HG02571 (cell line): ENCODE data around the gene ATP6V0E1.
"Not testable (repeated sequence)": the region's sequence is repeated elsewhere in the genome, so short reads cannot be mapped to it uniquely, and the experiment has no call there.

Experiments
- ATAC-seq: cut with Tn5 transposase; IDR thresholded peaks from one replicate; pipeline ENCODE4 v1.9.1; 2021; ENCODE audit warnings: mild to moderate bottlenecking, moderate library complexity; ENCODE audit not compliant: unreplicated experiment

Gene ATP6V0E1

GRCh38 chr5:173001229-173001841 is 17.8 kb downstream of the ATP6V0E1 start:
- no peak for ATAC-seq

- ATAC-seq = no peak
Observed at GRCh38 chr5:173003360-173003759, 19.8 kb downstream of the ATP6V0E1 start.

- ATAC-seq = no peak
Observed at GRCh38 chr5:173004013-173004412, 20.4 kb downstream of the ATP6V0E1 start.

- no peak for ATAC-seq
Observed at GRCh38 chr5:173004447-173004846, 20.9 kb downstream of the ATP6V0E1 start.

- ATAC-seq = no peak
Observed at GRCh38 chr5:173010021-173010420, 26.4 kb downstream of the ATP6V0E1 start.

- ATAC-seq = no peak
Observed at GRCh38 chr5:173010547-173011464, 27.2 kb downstream of the ATP6V0E1 start.

- ATAC-seq = no peak
Observed at GRCh38 chr5:173011566-173011965, 28.0 kb downstream of the ATP6V0E1 start.

GRCh38 chr5:173012882-173013281 is 29.3 kb downstream of the ATP6V0E1 start:
- no peak for ATAC-seq

GRCh38 chr5:173014671-173015070 is 31.1 kb downstream of the ATP6V0E1 start:
- no peak for ATAC-seq

- no peak for ATAC-seq
Observed at GRCh38 chr5:173015192-173015591, 31.6 kb downstream of the ATP6V0E1 start.

- ATAC-seq = no peak
Observed at GRCh38 chr5:173015598-173016455, 32.3 kb downstream of the ATP6V0E1 start.

- no peak for ATAC-seq
Observed at GRCh38 chr5:173016598-173017046, 33.1 kb downstream of the ATP6V0E1 start.

- not testable (repeated sequence) for ATAC-seq
Observed at GRCh38 chr5:173017087-173017486, 33.5 kb downstream of the ATP6V0E1 start.

- ATAC-seq = no peak
Observed at GRCh38 chr5:173018358-173018757, 34.8 kb downstream of the ATP6V0E1 start.

- ATAC-seq = no peak
Observed at GRCh38 chr5:173020154-173020581, 36.6 kb downstream of the ATP6V0E1 start.

GRCh38 chr5:173020643-173021042 is 37.1 kb downstream of the ATP6V0E1 start:
- ATAC-seq = no peak

GRCh38 chr5:173025651-173026050 is 42.1 kb downstream of the ATP6V0E1 start:
- no peak for ATAC-seq

GRCh38 chr5:173027905-173028304 is 44.3 kb downstream of the ATP6V0E1 start:
- no peak for ATAC-seq

- no peak for ATAC-seq
Observed at GRCh38 chr5:173028811-173029327, 45.3 kb downstream of the ATP6V0E1 start.

GRCh38 chr5:173029499-173029921 is 45.9 kb downstream of the ATP6V0E1 start:
- no peak for ATAC-seq

- ATAC-seq = not testable (repeated sequence)
Observed at GRCh38 chr5:173032096-173032495, 48.5 kb downstream of the ATP6V0E1 start.
